Activated CD4-positive, alpha-beta T cell treated with anti-CD3 and anti-CD28 coated beads for 36 hours (primary cell): ENCODE results near the gene AKAP6. TPM values are rescaled to one million over a fixed set of nuclear protein-coding genes. Genes with fewer than 3 reads are reported as not detected.

Experiments
- ATAC-seq: fragments of 200-7000 bp; cut with Tn5 transposase; one replicate; pipeline ENCODE4 v1.10.0; 2021; ENCODE audit warnings: mild to moderate bottlenecking, moderate library complexity
- CTCF ChIA-PET: fragments of 350-600 bp; sonication (Branson Sonifier 250); formaldehyde crosslinking; loops from one replicate; lab custom pipeline; 2021; ENCODE audit warnings: antibody characterized with exemption; lab: Charles Lee
- POLR2A ChIA-PET: fragments of 350-600 bp; sonication (Branson Sonifier 250); formaldehyde crosslinking; loops from one replicate; lab custom pipeline; 2021; ENCODE audit warnings: antibody characterized with exemption, inconsistent platforms; lab: Charles Lee
- DNase-seq: peaks from one replicate; pipeline ENCODE4 v3.0.0-alpha.2; 2020
- H3K27ac Mint-ChIP-seq: one replicate; pipeline ENCODE4 v1.8.0; 2021; ENCODE audit warnings: mixed read lengths
- H3K27me3 Mint-ChIP-seq: one replicate; pipeline ENCODE4 v1.8.0; 2021; ENCODE audit warnings: mixed read lengths
- H3K36me3 Mint-ChIP-seq: one replicate; pipeline ENCODE4 v1.8.0; 2021; ENCODE audit warnings: low read depth, mixed read lengths
- H3K4me1 Mint-ChIP-seq: one replicate; pipeline ENCODE4 v1.8.0; 2021; ENCODE audit warnings: mixed read lengths
- H3K4me3 Mint-ChIP-seq: one replicate; pipeline ENCODE4 v1.8.0; 2021; ENCODE audit warnings: mild to moderate bottlenecking, moderate library complexity, mixed read lengths
- H3K9me3 Mint-ChIP-seq: one replicate; pipeline ENCODE4 v1.8.0; 2021; ENCODE audit warnings: low read depth, mixed read lengths
- intact Hi-C, 2 experiments: fragments of 100-400 bp; cut with DNase I in 1 of 2; cut with micrococcal nuclease in 1 of 2; formaldehyde crosslinking; loops; one replicate each; pipeline versions ENCODE4 v1.14.2 to v1.15.1; 2022 to 2024; cut with DNase I, micrococcal nuclease
- total RNA-seq, 2 experiments: library from RNA; stranded (reverse); gene quantifications; one replicate each; pipeline ENCODE4 v1.2.3, GENCODE V29; 2021

The AKAP6 gene
- total RNA-seq, 2 experiments from 2014 or later, result 1.1 to 2.0 TPM

- ChIA-PET POLR2A (no interaction called here), CTCF (no interaction called here)
- intact Hi-C loops, result no loop called here
- Mint-ChIP-seq H3K27ac (no peak overlapping the region), H3K9me3 (peaks cover 5% of the 10 kb centered on the region), H3K4me3 (no peak overlapping the region), H3K4me1 (no peaks in the 10 kb centered on the region), H3K27me3 (no peaks in the 10 kb centered on the region), H3K36me3 (no peaks in the 10 kb centered on the region)
- ATAC-seq (no peak), DNase-seq (no peak)
Observed at GRCh38 chr14:32865827-32866376, 536.8 kb downstream of the AKAP6 start.

DNA sequence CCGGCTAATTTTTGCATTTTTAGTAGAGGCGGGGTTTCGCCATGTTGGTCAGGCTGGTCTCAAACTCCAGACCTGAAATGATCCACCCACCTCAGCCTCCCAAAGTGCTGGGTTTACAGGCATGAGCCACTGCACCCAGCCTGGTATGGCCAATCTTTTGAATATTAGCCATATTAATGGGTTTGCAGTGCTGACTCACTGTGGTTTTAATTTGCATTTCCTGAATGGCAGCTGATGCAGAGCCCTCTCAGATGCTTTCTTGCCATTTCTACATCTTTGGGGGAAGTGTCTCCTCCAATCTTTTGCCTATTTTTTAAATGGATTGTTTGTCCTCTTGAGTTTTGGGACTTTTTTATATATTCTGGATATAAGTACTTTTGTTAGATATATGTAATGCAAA is 554.1 kb downstream of the AKAP6 start:
- ChIA-PET POLR2A (no interaction called here), CTCF (interaction anchor here (0.7 kb wide), 1 partner anchor 1235 kb away, joined by 3 read pairs; no protein-coding TSS in a partner anchor)
- ATAC-seq, result no peak

More for the DNA sequence above, 554.1 kb downstream of the AKAP6 start:
- no peak for DNase-seq
- no peaks in the 10 kb centered on the region for H3K27me3 Mint-ChIP-seq
- intact Hi-C loops, result no loop called here
- H3K4me1 Mint-ChIP-seq, result no peaks in the 10 kb centered on the region
- peaks cover 4% of the 10 kb centered on the region for H3K9me3 Mint-ChIP-seq
- no peak overlapping the region for H3K27ac Mint-ChIP-seq
- H3K36me3 Mint-ChIP-seq, result no peaks in the 10 kb centered on the region
- no peak overlapping the region for H3K4me3 Mint-ChIP-seq

Other genes starting within 250 kb of the AKAP6 start
- gene RNU6-7, start 127.3 kb upstream of the AKAP6 start, total RNA-seq, result not detected
- not detected for gene RNU6-8, start 126.0 kb upstream of the AKAP6 start, total RNA-seq